Measurements from ENCODE around the gene HNRNPA1L2.
"Not testable (repeated sequence)": the region's sequence is repeated elsewhere in the genome, so short reads cannot be mapped to it uniquely, and the experiment has no call there.

Gene HNRNPA1L2

DNA sequence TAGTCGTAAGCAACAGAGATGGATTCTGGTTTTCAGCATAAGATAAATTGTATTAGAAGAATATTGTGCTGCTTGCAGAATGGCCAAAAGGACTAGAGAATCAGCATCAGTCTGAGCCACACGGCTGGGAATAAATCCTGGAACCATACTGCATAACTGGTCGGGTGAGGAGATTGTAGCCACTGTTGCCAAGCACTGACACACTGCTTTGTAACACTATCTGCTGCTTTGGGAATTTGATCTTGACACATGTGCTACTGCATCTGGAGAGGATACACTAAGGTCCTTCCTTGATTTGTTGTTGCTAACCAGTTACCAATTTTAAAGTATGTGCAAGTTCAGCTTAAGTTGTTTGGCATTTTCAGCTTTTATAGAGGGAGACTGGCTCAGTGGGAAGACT, 1.9 kb downstream of the HNRNPA1L2 start:
- no peak for DNase-seq (ENCODE audit: low read depth in 3 of 3, low spot score in 1 of 3)

DNA sequence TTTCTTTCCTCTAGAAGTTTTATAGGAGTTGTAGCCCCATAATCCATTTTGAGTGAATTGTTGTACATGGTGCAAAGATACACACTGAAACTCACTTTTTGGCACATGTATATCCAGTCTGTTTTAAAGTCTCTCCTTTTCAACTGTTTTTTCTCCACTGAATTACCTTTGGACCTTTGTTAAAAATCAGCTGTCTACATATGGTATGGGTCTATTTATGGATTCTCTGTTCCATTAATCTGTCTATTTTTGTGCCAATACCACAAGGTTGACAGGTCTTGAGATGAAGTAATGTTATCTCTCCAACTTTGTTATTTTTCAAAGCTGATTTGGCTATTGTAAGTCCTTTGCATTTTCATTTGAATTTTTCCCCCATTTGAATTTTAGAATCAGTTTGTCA, 4.7 kb downstream of the HNRNPA1L2 start:
- no peak for DNase-seq (ENCODE audit: low read depth in 3 of 3, low spot score in 1 of 3)

DNA sequence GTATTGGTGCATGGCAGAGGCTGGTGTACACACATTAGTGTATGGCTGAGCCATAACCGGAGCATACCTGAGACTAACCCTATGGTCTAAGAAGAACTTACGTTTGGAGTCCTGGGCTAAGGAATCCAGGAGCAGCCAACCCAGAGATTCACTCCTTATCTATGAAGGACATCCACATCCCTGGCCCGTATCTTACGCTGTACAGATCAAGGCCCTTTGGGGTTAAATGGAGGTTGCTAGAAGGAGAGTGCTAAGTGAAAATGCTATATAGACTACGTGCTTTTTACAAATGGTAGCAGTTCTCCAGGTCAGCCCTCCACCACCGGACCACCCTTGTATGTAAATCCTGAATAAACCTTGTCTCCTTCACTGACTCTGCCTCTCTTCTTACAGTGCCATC, 8.5 kb downstream of the HNRNPA1L2 start:
- DNase-seq (ENCODE audit: low read depth in 3 of 3, low spot score in 1 of 3), result no peak

DNA sequence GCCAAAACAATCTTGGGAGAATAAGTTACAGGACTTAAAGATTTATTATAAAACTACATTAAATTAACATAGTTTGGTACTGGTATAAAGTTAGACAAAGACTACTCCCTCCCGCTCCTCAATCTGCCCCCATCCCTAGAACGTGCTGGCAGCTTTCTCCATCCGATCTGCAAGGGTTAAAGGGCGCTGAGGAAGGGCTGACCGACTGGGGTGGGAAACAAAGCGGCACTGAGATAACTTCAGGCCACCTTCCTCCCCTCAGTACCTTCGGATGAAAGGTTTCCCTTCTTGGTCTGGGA, 9.6 kb downstream of the HNRNPA1L2 start:
- DNase-seq (ENCODE audit: low read depth in 3 of 3, low spot score in 1 of 3), result no peak

DNA sequence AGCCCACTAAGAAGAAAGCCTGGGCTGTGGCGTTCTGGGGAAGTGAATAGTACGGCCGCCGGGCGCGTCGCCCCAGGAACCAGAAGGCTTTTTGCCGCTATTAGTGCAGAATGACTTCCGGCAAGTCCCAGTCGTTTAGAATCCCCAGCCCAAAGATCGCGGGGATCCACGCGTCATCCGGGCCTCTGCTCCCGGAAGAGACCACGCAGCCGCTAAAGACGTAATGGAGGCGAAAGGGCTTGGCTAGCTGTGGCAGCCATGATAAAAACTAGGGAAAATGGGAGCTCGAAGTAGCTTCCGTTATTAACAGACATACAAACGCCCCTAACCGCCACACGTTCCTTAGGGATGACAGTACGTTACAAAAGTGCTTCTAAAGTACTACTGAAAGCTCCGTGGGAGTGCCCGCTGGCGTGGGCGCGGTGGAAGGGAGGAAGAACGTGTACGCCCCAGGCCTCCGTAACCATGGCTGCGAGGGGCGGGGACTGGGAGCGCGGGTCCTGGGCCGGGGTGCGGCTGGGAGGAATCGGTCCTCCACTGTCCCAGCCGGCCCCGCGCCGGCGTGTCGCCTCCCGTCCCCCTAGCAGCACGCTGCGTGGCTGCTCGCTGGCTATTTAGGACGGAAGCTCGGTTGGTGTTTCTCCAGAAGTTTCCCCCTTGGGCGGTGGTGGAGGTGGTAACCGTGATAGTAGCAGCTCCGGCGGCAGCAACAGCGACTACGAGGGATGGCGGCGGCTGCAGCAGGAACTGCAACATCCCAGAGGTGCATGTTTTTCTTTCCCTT, 10.2 kb downstream of the HNRNPA1L2 start, which contains the start of gene SUGT1:
Gene SUGT1 (plus strand): TSS at position 641 of the 784 bp plus-strand sequence. CDS start 85 bp downstream, at position 726.
- DNase-seq (ENCODE audit: low read depth in 3 of 3, low spot score in 1 of 3), result peak; percentile 82 to 93 (median 87)

DNA sequence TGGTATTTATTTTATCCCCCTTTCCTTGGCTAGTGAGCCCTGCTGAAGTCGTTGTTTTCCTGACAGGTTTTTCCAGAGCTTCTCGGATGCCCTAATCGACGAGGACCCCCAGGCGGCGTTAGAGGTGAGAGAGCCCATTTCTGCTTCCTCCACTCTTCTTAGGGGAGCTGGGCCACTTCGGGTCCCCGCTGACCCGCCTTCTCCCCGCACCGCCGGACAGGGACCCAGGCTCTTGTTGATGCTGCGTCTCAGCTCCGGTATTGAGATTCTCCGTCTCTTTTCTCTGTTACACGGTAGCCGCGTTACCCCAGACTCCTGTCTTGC, 10.7 kb downstream of the HNRNPA1L2 start:
- peak in 1 of 3 donors; percentile 3 for DNase-seq (ENCODE audit: low read depth in 3 of 3, low spot score in 1 of 3)

DNA sequence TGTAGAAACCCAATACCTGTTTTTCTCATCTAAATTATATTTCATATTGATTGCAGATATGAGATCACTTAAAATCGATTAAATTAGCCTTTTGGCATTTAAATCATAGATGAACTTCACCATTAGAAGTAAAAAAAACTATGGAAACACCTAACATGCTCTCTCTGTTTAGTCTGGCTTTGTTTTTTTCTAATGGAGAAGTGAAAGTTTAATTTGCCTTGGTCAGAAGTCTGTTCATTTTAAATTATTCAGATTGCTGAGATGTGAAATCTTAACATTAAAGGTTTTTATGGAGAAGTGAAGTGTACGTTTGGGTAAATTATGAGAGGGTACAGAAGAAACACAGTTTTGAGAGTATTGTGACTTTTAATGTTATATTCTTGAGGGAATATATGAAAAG, 17.1 kb downstream of the HNRNPA1L2 start:
- no peak for DNase-seq (ENCODE audit: low read depth in 3 of 3, low spot score in 1 of 3)

DNA sequence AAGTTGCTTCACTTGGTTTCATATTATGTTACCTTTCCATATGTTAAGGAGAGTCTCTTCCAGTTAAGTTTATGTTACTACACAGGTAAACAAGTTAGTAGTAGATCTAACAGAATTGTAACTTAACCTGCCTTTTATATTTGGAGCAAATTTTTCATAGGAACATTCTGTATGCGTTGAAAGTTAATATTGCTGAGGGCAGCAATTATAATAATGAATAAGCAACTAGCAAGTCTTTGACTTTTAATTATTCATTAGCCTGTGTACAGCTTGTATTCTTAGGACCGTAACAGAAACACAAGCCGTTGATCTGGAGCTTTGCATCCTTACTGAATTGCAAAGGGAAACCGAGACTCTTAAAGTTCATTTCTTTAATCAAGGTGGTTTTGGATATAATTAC, 22.0 kb downstream of the HNRNPA1L2 start:
- no peak for DNase-seq (ENCODE audit: low read depth in 3 of 3, low spot score in 1 of 3)

DNA sequence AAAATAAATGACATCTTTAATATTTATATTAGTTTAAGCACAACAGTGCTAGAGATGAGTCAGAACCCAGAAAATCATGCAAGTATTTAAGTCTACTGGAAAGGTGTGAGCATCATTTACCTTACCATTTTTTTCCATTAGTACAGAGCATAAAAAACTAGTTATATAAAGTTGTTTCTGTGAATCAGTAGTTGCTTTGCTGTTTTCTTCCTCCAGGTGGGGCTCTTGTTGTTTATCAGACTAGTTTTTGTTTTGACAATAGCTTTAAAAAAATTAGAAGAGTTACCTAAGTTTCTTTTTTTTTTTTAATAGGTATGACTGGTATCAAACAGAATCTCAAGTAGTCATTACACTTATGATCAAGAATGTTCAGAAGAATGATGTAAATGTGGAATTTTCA, 23.1 kb downstream of the HNRNPA1L2 start:
- no peak for DNase-seq (ENCODE audit: low read depth in 3 of 3, low spot score in 1 of 3)

DNA sequence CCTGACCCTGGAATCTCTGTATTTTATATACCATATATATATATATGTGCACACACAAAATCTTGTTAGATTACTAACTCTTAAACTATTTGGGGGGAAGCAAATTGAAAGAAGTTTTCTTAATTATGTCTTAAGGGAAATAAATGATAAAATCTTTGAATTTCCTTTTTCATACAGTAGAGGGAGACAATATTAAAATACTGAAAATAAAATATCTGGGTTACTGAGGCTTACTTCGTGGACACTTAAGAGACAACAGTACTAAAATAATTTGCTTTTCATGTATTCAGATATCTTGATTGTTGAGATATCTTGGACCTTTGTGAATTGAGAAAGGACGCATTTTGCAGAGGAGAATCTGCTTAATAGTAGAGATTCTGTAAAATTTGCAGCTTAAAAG, 27.4 kb downstream of the HNRNPA1L2 start:
- no peak for DNase-seq (ENCODE audit: low read depth in 3 of 3, low spot score in 1 of 3)

DNA sequence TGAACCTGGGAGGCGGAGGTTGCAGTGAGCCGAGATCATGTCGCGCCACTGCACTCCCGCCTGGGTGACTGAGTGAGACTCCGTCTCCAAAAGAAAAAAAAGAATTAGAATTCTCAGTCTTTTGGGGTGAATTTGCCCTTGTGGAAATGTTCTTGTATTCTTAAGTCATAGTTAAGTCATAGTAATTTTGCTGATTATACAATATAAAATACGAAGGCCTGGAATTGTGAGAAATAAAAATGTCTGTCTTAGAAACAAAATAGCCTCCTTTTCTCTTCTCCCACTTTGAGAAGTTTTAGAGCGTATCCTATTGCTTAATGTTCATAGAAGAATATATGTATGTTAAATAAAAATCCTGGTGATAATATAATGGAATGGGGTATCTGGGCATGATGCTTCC, 28.5 kb downstream of the HNRNPA1L2 start:
- no peak for DNase-seq (ENCODE audit: low read depth in 3 of 3, low spot score in 1 of 3)

DNA sequence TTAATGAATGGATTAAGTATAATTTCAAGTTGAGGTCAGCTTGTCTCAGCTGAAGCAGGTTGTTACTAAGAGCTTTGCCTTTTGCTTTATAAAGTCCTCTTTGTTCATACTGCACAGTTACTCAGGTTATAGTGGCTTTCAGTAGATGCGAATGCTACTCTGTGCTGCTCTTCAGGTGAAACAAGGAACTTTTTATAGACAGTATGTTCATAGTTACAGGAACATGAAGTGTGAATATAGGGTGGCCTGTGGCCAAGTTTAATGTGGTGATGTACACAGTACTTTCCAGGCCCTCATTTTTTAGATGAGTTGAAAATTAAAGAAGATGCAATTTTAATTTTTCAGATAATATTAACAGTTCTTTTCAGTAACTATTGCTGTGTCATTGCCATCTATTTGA, 31.2 kb downstream of the HNRNPA1L2 start:
- DNase-seq (ENCODE audit: low read depth in 3 of 3, low spot score in 1 of 3), result no peak

DNA sequence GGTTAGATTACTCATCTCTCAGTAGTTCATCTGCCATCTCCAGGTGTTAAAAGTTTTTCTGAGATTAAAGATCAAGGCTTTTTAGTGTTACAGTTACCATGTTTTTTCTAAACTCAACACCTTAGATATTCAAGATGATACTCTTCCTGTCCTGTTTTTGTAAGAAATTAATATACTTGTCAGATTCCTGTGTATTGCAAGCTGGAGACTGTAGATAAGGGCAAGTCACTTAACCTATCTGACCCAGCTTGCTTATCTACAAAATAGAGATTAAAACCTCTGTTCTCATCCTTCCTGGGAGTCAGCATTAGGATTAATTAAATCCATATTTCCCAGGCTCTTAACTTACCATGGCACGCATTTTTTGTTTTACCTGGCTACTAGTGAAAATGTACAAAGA, 35.6 kb downstream of the HNRNPA1L2 start:
- no peak for DNase-seq (ENCODE audit: low read depth in 3 of 3, low spot score in 1 of 3)

DNA sequence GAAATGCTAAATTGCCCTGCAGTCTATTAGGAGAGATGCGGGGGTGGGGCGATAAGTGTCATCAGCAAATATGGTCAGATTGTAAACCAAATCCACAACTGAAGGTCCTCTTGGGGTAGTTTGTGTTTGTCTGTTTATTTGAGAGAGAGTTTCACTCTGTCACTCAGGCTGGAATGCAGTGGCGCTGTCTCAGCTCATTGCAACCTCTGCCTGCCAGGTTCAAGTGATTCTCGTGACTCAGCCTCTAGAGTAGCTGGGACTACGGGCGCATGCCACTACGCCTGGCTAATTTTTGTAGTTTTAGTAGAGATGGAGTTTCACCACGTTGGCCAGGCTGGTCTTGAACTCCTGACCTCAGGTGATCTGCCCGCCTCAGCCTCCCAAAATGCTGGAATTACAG, 43.6 kb downstream of the HNRNPA1L2 start:
- DNase-seq (ENCODE audit: low read depth in 3 of 3, low spot score in 1 of 3), result not testable (repeated sequence)

DNA sequence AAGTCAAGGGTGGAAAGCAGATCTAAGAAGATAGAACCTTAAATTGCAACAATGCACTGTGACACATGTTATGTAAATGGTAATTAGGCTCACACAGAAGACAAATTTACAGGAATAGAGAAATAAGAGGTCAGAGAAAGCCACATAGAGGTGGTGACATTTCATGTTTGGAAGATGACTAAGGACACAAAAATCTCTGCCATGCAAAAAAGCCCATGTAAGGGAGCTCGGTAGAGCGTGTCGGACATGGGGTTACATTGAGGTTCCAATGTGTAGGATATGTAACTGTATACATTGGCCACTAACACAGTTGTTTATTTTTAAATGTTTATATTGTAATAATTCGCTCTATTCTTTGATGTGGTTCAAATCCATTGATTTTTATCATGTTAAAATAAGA, 44.1 kb downstream of the HNRNPA1L2 start:
- no peak for DNase-seq (ENCODE audit: low read depth in 3 of 3, low spot score in 1 of 3)
